HG03439 (cell line): ENCODE results near the gene RPS6KB1.
"Not testable (repeated sequence)": the region's sequence is repeated elsewhere in the genome, so short reads cannot be mapped to it uniquely, and the experiment has no call there.

Experiments
- ATAC-seq: cut with Tn5 transposase; IDR thresholded peaks from one replicate; pipeline ENCODE4 v1.9.1; 2021; ENCODE audit warnings: mild to moderate bottlenecking, moderate library complexity; ENCODE audit not compliant: unreplicated experiment

The RPS6KB1 gene

DNA sequence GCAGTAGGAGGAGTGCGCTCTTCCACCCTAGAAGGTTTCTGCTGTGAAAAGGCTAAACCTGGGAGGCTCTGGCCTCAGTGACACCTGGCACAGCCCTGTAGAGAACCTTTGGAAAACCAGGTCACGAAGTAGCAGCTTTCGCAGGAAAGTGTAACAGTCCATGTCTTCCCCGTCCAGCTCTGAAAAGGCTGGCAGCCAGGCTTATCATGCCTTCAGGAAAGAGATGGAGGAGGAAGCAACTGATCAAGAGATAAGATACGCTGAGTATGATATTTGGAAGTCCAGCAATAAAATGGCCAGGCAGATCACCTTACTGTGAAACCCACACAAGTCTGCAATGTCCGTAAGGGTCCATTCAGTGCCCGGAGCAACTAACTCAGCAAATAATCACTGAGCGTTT, 22.4 kb upstream of the RPS6KB1 start:
- ATAC-seq, result no peak

DNA sequence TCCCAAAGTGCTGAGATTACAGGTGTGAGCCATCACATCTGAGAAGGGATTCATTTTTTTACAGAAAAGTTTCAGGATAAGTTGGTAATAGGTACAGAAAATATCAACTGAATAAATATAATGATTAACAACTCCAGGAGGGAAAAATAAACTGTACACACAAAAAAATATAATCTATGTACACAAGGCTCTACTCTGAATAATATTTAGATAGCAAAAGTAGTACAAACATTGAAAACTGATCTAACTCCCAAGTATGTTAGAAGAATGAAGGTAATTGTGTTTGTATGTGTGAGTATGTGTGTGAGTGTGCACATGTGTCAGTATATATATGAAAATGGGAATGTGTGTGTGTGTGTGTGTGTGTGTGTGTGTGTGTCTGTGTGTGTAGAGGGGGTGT, 20.6 kb upstream of the RPS6KB1 start:
- no peak for ATAC-seq

DNA sequence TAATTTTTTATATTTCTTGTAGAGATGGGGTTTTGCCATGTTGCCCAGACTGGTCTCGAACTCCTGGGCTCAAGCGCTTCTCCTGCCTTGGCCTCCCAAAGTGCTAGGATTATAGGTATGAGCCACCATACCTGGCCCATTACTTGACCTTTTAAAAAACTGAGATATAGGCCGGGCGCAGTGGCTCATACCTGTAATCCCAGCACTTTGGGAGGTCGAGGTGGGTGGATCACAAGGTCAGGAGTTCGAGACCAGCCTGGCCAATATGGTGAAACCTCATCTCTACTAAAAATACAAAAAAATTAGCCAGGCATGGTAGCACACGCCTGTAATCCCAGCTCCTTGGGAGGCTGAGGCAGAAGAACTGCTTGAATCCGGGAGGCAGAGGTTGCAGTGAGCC, 19.5 kb upstream of the RPS6KB1 start:
- ATAC-seq, result not testable (repeated sequence)

DNA sequence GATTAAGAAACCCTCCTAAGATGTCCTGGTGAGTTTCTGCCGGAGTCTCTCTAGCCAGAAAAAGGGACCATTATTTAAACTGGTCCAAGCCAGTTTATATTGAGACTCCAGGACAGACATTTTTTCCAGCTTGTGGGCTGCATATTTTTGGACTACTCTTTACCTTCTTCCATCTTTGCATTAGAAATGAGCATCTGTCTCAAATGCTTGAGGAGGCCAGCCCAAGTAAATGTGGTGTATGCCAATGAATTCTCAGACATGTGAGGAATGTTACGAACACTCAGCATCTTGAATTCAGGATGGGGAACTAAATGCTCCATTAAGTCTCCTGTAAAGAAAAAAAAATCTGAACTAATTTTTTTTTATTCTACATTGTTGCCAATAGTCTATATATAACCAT, 18.5 kb upstream of the RPS6KB1 start:
- ATAC-seq, result no peak

DNA sequence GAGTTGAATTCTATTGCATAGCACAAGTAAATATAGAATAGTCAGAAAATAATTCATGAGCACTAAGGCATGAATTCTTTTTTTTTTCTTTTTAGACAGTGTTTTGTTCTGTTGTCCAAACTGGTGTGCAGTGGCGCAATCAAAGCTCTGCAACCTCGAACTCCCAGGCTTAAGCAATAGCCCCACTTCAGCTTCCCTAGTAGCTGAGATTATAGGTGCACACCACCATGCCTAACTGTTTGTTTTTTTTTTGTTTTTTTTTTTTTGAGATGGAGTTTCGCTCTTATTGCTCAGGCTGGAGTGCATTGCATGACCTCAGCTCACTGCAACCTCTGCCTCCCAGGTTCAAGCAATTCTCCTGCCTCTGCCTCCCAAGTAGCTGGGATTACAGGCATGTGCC, 16.8 kb upstream of the RPS6KB1 start:
- no peak for ATAC-seq

DNA sequence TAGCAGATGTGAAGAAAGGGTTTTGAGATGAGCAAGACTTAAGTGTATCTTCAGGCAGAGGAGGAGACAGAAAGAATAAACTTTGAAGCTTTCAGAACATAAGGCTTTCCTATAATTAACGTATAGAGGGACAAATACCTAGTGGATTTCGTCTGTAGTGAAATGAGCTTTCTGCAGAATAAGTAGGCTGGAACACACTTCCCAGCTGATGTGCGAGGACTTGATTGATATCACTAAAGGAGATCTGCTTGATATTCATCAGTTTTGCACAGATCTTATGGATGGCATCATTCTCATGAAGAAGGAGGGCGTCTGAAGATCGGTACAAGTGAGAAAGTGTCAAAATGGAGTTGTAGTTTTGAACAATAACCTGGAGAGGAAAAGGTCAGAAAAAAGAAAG, 15.0 kb upstream of the RPS6KB1 start:
- ATAC-seq, result no peak

DNA sequence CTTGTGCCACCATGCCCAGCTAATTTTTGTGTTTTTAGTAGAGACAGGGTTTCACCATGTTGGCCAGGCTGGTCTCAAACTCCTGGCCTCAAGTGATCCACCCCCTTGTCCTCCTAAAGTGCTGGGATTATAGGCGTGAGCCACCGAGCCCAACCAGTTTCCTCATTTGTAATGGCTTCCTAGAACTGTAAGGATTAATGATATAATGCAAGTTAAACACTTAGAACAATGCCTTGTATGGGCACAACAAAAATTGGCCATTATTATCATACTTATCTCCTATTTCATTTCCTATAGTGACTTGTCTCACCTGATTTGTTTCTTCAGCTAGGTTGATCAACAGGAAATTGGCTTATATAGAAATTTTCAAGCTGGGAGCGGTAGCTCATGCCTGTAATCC, 14.3 kb upstream of the RPS6KB1 start:
- no peak for ATAC-seq

DNA sequence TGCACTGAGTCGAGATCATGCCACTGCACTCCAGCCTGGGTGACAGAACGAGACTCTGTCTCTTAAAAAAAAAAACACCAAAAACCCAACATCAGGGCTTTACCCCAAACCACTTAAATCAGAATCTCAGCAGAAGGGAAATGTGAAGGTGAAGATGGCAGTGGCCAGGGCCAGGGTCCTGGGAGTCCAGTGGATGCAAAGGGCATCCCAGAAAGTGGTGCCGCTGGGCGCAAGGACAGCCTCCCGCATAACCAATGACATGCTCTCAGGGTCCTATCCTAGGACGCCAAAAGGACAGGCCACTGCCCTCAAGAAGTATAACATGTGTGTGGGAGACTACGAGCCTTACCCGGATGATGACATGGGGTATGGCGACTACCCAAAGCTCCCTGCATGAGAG, 8.1 kb upstream of the RPS6KB1 start:
- ATAC-seq, result no peak

DNA sequence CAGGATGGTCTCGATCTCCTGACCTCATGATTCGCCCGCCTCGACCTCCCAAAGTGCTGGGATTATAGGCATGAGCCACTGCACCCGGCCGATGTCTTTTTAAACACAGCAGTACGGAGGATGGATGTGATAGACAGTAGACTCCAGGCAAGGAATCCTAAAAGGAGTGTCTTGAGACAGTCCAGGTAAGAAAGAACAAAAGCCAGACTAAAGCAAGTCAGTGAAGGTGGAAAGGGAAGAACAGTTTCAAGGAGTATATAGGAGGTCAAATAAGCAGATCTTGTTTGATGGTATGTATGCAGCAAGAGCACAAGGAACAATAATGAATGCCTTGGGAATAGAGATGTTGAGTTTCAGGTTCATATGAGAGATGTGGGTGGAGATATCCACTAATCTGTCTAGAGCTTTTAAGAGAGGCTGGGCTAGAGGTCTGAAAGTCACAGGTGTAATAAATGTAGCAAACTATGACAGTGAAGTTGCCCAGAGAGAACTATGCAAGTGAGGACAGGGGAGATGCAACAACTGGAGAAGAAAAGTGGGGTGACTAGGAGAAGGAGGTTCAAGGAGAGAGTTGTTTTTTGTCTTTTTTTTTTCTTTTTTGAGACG, 4.7 kb upstream of the RPS6KB1 start:
- ATAC-seq, result no peak

DNA sequence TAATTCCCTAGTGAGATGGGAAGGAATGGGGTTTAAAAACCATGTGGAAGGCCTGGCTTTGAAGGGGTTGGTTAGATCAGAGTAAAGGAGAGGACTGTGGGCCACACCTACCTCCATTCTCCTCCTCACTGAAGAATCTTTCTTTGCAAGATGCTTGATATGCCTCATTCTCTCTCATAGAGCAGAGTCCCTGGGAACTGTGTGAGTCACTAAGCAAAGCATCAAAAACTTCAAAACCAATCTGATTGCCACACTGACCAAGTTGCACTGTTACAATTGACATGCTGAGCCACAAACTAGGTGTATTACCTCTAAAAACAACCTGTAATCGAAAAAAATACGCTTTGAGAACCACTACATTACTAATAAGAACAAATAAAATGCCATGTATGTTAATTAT, 2.2 kb upstream of the RPS6KB1 start:
- ATAC-seq, result no peak

DNA sequence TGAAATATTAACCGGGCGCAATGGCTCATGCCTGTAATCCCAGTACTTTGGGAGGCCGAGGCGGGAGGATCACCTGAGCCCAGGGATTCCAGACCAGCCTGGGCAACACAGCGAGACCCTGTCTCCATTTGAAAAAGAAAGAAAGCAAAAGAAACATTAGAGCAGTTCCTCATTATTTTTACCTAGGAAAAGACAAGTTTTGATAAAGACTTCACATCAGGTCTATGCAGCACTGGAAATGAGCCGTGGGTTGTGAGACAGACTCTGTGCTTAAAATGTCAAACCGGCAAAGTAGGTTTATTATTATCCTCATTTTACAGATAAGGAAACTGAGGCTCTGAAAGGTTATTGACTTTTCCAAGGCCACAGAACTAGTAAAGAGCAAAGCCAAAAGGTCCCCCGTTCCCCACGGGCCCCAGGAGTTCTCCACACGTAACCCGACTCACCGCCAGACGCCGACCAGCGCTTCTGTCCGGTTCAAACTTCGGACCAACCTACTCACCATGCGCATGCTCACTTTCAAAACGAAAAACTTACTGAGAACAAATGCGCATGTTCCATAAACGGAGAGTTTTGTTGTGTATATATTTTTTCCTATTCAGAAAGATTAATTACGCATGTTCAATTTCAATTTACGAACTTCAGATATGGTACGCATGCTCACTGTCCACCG, 534 bp upstream of the RPS6KB1 start:
- peak; percentile 54 for ATAC-seq

DNA sequence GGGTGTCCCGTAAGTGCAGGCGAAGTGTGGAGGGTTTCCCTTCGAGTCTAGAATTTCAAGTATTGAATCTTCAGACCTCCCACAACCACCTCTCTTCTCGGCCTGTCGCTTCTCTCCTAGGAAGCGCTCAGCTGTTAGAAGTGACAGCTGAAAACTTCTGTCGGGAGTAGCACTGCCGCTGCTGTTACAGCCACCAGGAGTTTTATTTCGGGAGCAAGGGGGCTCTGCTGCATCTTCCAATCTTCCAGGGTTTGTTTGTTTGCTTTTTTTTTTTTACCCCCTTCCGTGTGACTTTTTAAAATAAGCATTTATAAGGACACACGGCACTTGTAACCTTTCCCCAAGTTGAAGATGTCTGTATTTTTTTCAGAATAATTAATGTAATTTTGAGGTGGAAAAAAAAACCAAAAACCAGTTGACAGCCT, 767 bp downstream of the RPS6KB1 start:
- ATAC-seq, result peak; percentile 2

DNA sequence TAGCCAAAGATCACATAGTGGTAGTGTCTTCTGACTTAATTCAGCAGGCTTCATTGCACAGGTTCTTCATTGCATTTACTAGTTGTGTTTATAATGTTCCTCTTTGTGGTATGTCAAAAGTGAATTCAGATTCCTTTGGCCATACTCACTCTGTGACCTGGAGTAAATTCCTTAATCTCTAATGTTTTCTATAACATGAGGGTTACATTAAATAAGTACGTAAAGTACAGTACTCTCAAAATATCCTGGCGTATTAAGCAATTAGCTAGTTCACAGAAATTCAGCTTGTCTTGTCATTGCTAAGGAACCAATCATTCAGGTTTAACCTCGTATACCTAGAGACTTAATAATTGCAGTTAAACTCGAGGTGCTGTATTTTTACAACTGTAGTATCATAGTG, 4.2 kb downstream of the RPS6KB1 start:
- ATAC-seq, result no peak

DNA sequence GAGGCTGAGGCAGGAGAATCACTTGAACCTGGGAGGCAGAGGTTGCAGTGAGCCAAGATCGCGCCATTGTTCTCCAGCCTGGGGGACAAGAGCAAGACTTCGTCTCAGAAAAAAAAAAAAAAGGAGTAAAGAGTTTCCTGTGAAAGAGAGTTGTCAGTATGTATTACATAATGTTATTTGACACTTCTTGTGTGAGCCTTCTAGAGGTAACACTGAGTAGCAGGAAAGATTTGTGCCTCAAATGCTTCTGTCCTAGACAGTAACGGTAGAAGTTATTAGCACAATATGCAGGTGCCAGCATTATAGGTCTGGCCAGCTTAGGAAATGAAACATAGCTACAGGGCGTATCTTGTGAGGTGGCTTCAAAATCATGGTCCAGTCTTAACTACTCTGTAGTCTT, 6.2 kb downstream of the RPS6KB1 start:
- no peak for ATAC-seq

DNA sequence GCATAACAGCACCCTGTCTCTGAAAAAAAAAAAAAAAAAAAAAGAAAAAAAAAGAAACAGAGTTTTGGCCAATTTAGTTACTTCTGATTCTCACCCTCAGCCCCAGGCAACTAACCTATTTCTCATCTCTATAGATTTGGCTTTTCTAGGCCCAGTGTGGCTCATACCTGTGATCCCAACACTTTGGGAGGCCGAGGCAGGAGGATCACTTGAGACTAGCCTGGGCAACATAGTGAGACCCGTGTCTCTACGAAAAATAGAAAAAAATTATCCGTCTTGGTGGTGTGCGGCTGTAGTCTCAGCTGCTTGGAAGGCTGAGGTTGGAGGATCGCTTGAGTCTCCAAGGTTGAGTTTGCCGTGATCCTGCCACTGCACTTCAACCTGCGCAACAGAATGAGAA, 8.7 kb downstream of the RPS6KB1 start:
- ATAC-seq, result no peak

DNA sequence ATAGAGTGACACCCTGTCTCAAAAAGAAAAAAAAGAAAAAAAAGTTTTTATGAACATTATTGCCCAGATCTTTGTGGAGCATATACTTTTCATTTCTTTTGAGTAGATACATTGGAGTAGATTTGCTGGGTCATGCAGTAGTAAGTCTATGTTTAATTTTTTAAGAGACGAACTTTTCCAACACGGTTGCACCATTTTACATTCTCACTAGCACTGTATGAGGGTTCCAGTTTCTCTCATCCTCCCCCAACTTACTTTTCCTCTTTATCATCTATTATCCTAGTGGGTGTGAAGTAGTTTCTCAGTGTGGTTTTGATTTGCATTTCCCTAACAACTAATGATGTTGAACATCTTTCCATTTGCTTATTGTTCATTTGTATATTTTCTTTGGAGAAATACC, 10.5 kb downstream of the RPS6KB1 start:
- ATAC-seq, result no peak

DNA sequence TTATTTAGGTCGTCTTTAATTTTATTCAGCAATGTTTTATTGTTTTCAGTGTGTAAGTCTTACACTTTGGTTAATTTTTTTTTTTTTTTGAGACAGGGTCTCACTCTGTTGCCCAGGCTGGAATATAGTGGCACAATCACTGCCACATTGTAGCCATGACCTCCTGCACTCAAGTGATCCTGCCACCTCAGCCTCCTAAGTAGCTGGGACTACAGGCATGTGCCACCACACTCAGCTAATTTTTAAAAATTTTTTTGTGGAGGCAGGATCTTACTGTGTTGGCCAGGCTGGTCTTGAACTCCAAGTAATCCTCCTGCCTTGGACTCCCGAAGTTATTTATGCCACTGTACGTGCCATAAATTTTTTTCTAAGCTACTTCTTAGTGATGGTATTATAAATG, 14.5 kb downstream of the RPS6KB1 start:
- no peak for ATAC-seq

DNA sequence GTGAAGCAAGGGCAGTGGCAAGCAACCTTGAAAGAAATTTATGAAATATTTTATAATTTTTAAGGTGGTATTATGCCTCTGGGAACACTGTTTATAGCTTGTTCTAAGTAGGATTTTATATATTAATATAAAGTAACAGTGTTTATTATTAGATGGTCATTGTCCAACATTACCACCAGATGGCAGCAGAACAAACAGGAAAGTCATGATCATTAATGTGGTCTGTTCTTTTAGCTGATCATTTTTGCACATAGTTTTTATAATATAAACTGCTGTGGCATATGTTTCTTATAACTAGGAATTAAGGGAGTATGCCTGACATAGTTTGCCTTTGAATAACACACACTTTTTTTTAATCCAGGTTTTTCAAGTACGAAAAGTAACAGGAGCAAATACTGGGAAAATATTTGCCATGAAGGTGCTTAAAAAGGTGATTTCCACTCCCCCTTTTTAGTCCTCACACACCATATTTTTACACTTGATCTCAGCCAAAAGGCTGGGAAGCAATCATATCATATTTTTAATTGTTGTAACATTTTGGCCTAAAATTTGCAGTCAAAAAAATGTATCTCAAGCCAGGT, 21.4 kb downstream of the RPS6KB1 start:
- ATAC-seq, result no peak

DNA sequence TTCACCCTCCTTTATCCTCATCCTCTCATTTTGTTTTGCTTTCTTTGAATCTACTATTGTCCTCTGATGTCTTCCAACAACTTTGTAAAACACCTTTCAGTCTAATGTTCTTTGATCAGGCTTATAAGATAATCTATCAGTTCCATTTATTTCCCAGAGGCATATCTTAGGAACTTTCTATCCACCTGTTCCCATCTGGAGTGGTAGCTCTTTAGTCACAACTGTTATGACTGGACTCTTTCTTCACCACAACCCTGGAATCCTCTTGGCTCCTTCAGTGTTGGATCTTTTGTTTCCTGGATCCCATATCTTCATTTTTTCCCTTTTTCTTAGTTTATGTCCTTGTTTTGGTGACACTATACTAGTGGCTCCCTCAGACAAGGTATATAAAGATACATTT, 23.5 kb downstream of the RPS6KB1 start:
- ATAC-seq, result no peak

DNA sequence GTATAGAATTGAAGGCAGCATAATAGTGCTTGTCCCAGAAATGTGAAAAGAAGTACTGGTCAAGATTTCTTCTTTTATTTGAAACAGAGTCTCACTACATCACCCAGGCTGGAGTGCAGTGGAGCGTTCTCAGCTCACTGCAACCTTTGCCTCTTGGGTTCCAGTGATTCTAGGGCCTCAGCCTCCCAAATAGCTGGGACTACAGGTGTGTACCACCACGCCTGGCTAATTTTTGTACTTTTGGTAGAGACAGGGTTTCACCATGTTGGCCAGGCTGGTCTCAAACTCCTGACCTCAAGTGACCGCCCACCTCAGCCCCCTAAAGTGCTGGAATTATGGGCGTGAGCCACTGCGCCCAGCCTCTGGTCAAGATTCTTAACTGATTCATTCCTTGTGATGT, 27.7 kb downstream of the RPS6KB1 start:
- ATAC-seq, result not testable (repeated sequence)

DNA sequence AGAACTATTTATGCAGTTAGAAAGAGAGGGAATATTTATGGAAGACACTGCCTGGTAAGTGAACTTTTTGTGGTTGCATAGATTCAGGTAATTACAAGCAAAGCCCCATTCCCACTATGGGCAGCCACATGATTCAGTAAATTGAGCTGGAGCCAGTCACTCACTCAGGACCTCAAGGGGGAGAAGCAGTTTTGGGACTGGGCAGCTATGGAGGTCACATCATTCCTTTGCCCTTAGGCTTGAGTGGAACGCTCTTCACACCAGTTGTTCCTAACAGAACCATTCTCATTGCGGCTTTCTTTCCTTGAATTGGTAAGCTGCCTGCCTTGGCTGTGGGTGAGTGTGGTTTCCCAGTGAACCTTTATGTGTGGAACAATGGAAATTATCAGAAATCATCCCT, 37.2 kb downstream of the RPS6KB1 start:
- not testable (repeated sequence) for ATAC-seq

DNA sequence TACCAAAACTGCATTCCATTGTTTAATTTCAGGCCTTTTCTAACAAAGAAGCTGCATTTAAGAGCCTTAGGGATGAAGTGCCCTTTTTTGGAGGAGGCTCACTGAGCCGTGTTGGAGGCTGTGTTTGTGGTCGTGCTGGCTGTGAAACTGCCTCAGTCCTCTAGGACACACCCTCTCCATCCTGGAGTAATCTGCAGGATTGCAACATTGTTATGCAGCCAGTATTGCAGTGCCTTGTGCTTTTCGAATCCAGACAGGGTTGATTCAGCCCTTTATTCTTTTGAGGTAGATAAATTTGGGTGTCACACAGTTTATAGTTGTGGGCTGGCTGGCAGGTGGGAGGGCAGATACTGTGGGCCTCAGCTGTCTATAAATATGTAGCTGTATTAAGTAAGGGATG, 37.8 kb downstream of the RPS6KB1 start:
- not testable (repeated sequence) for ATAC-seq

DNA sequence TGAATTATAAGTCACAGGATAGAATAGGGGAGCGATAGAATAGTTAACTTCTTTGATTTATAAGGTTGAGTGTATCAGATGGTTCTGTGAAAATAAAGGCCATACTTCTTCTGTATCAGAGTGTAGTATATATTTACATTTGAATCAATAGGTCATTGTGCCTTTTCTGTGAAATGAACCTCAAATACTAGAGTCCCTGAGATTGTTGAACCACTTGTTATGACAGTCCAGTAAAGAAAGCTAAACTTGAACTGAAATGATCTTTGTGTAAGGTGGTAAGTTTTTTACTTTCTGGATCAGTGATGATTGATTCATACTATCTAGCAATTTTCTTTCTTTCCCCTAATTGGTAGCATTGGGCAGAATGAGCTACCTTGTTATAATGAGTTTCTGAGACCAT, 40.4 kb downstream of the RPS6KB1 start:
- ATAC-seq, result not testable (repeated sequence)
